SK-N-SH (cell line): ENCODE data around the gene RPL39L. TPM values are rescaled to one million over a fixed set of nuclear protein-coding genes. Genes with fewer than 3 reads are reported as not detected.
A peak's percentile ranks its signal among the peaks of the same experiment; 100 is the strongest.

Experiments
- CTCF ChIA-PET: fragments of 300-600, 350-600 bp; formaldehyde crosslinking; extraction: SDS; loops from one replicate; lab custom pipeline; 2021; lab: Yijun Ruan, JAX
- POLR2A ChIA-PET: fragments of 350-600 bp; sonication (Branson Sonifier 250); formaldehyde crosslinking; extraction: SDS; loops from one replicate; lab custom pipeline; 2020; ENCODE audit warnings: antibody characterized with exemption, inconsistent platforms; lab: Yijun Ruan, JAX
- DNase-seq: peaks from one replicate; pipeline ENCODE4 v3.0.0; 2012
- H2AFZ ChIP-seq: fragments of 200-600 bp; sonication (generic); 2 replicates; pipeline ENCODE4 v1.8.1; 2016; ENCODE audit warnings: antibody characterized with exemption, mild to moderate bottlenecking, low read depth
- H3F3A ChIP-seq: fragments of 200-600 bp; sonication (generic); replicated peaks from 2 replicates; pipeline ENCODE3; 2016; ENCODE audit warnings: antibody characterized with exemption, mild to moderate bottlenecking; ENCODE audit not compliant: insufficient read depth
- H3K27ac ChIP-seq, 2 experiments: fragments of 200-500 bp in 1 of 2; fragments of 200-600 bp in 1 of 2; sonication (Bioruptor generic) in 1 of 2; sonication (generic), shearing (Covaris generic) in 1 of 2; 2 replicates each; pipeline versions ENCODE4 v1.5.1 to v1.6.1; 2014 to 2016; ENCODE audit warnings: low read depth in 2 of 2, inconsistent platforms in 1 of 2, low read length in 1 of 2, mild to moderate bottlenecking in 1 of 2, mixed read lengths in 1 of 2
- H3K27me3 ChIP-seq: fragments of 200-600 bp; sonication (generic), shearing (Covaris generic); 2 replicates; pipeline ENCODE4 v1.6.1; 2016; ENCODE audit warnings: mixed run types; ENCODE audit not compliant: insufficient read depth
- H3K36me3 ChIP-seq, 2 experiments: fragments of 200-500 bp in 1 of 2; fragments of 200-600 bp in 1 of 2; sonication (Bioruptor generic) in 1 of 2; sonication (generic) in 1 of 2; replicated peaks in 1 of 2; 2 replicates each; pipeline versions ENCODE3 to v1.5.1; 2014 to 2016; ENCODE audit warnings: low read length in 1 of 2, mild to moderate bottlenecking in 1 of 2; ENCODE audit not compliant: insufficient read depth in 2 of 2, control insufficient read depth in 1 of 2
- H3K4me1 ChIP-seq, 2 experiments: fragments of 200-500 bp in 1 of 2; fragments of 200-600 bp in 1 of 2; sonication (Bioruptor generic) in 1 of 2; sonication (generic), shearing (Covaris generic) in 1 of 2; 2 replicates each; pipeline versions ENCODE4 v1.5.1 to v1.6.1; 2014 to 2016; ENCODE audit warnings: low read depth in 1 of 2, low read length in 1 of 2, mixed run types in 1 of 2; ENCODE audit not compliant: insufficient read depth in 2 of 2, control insufficient read depth in 1 of 2
- H3K4me2 ChIP-seq: fragments of 200-600 bp; sonication (generic), shearing (Covaris generic); 2 replicates; pipeline ENCODE4 v1.6.1; 2017; ENCODE audit warnings: mixed run types
- H3K4me3 ChIP-seq, 2 experiments: fragments of 200-500 bp in 1 of 2; fragments of 200-600 bp in 1 of 2; sonication (Bioruptor generic) in 1 of 2; sonication (generic), shearing (Covaris generic) in 1 of 2; 2 replicates each; pipeline versions ENCODE4 v1.5.1 to v1.8.1; 2014 to 2016; ENCODE audit warnings: low read depth in 2 of 2, inconsistent platforms in 1 of 2, low read length in 1 of 2, mild to moderate bottlenecking in 1 of 2, mixed read lengths in 1 of 2, moderate library complexity in 1 of 2
- H3K79me2 ChIP-seq: fragments of 200-600 bp; sonication (generic); 2 replicates; pipeline ENCODE4 v1.8.1; 2017; ENCODE audit warnings: mild to moderate bottlenecking; ENCODE audit not compliant: insufficient read depth
- H3K9ac ChIP-seq: fragments of 200-600 bp; sonication (generic); 2 replicates; pipeline ENCODE4 v1.6.1; 2017; ENCODE audit warnings: mixed run types
- H3K9me2 ChIP-seq: fragments of 200-600 bp; sonication (generic); 2 replicates; pipeline ENCODE4 v1.6.1; 2017; ENCODE audit warnings: mixed run types
- H3K9me3 ChIP-seq: fragments of 200-600 bp; sonication (generic); 2 replicates; pipeline ENCODE4 v1.6.1; 2017; ENCODE audit warnings: mixed run types, mild to moderate bottlenecking, moderate library complexity
- H4K20me1 ChIP-seq: fragments of 200-600 bp; sonication (generic); 2 replicates; pipeline ENCODE4 v1.6.1; 2017; ENCODE audit warnings: mild to moderate bottlenecking, mixed run types; ENCODE audit not compliant: insufficient read depth
- EZH2phosphoT487 ChIP-seq: fragments of 200-600 bp; sonication (generic); IDR thresholded peaks from 2 replicates; pipeline ENCODE4 v1.6.1; 2017; ENCODE audit warnings: low read depth, mixed run types, mild to moderate bottlenecking, antibody characterized with exemption, moderate library complexity, borderline replicate concordance
- FOXM1 ChIP-seq: IDR thresholded peaks from 2 replicates; pipeline ENCODE4 v1.4.0; 2012; ENCODE audit warnings: low read depth, mild to moderate bottlenecking
- GABPA ChIP-seq: IDR thresholded peaks from 2 replicates; pipeline ENCODE4 v1.4.0; 2012; ENCODE audit warnings: low read depth, mild to moderate bottlenecking
- SIN3A ChIP-seq: IDR thresholded peaks from 2 replicates; pipeline ENCODE4 v1.6.1; 2012; ENCODE audit warnings: low read depth, mild to moderate bottlenecking, low read length, moderate library complexity, borderline replicate concordance
- TAF1 ChIP-seq: IDR thresholded peaks from 2 replicates; pipeline ENCODE4 v1.6.1; 2012; ENCODE audit warnings: low read depth, mild to moderate bottlenecking, low read length, moderate library complexity, borderline replicate concordance
- USF1 ChIP-seq: IDR thresholded peaks from 2 replicates; pipeline ENCODE4 v1.4.0; 2012; ENCODE audit warnings: low read depth, borderline replicate concordance
- USF2 ChIP-seq: fragments of 150-350 bp; IDR thresholded peaks from 2 replicates; pipeline ENCODE4 v1.6.1; 2017; ENCODE audit warnings: antibody characterized with exemption, low read length, low read depth, borderline replicate concordance
- WGBS: methylation state at CpG from one replicate; pipeline ENCODE4 v1.1.6; 2017; ENCODE audit warnings: low lambda C conversion rate; 5-methylcytosine and 5-hydroxymethylcytosine counted together
- polyA plus RNA-seq, 3 experiments: library from polyadenylated mRNA; depleted of rRNA; stranded (reverse); fragments of >200 nt; gene quantifications; 2 replicates each; pipeline ENCODE4 v1.2.3, GENCODE V29; 2012

The RPL39L gene
- polyA plus RNA-seq, 1 of the 3 experiments (the other 2 are of a cell fraction), result 25.3 TPM

GRCh38 chr3:187131981-187132380 lies 7.3 kb downstream of the RPL39L start:
- Histone ChIP-seq H3K4me1 (no peaks in the 10 kb centered on the region), H3K79me2 (peaks cover 33% of the 10 kb centered on the region), H3K36me3 (peaks cover 3 to 4% of the 10 kb centered on the region in 2 experiments), H3K9me3 (no peaks in the 10 kb centered on the region), H3F3A (no peaks in the 10 kb centered on the region), H3K4me3 (no peak overlapping the region), H3K27me3 (no peaks in the 10 kb centered on the region), H3K9me2 (no peaks in the 10 kb centered on the region), H2AFZ (no peak overlapping the region), H3K4me2 (no peak overlapping the region), H4K20me1 (no peaks in the 10 kb centered on the region), H3K27ac (no peak overlapping the region), H3K9ac (no peak overlapping the region)
- TF ChIP-seq EZH2phosphoT487, result no peak
- no peak for TF ChIP-seq FOXM1
- TF ChIP-seq GABPA, result no peak
- no peak for TF ChIP-seq TAF1
- no peak for TF ChIP-seq USF2
- ChIA-PET CTCF (interaction anchor here (0.8 to 1.6 kb wide), 4 partner anchors 8 to 34 kb away, joined by 3 to 4 read pairs (median 4); partner anchors contain the start of gene RPL39L), POLR2A (no interaction called here)
- 100% methylated on average over 3 of the region's 3 CpGs for WGBS
- no peak for DNase-seq

GRCh38 chr3:187130346-187131066 lies 8.8 kb downstream of the RPL39L start:
- H3K4me3 ChIP-seq, result no peak overlapping the region
- no peaks in the 10 kb centered on the region for H3K27me3 ChIP-seq
- H2AFZ ChIP-seq, result no peak overlapping the region
- no peaks in the 10 kb centered on the region for H3F3A ChIP-seq
- peaks cover 36% of the 10 kb centered on the region for H3K79me2 ChIP-seq
- H3K4me1 ChIP-seq, result no peaks in the 10 kb centered on the region
- H3K27ac ChIP-seq, result peak overlapping the region in 1 of 2 experiments; percentile 34; a peak in 1 of 4 replicates
- 93% methylated on average over 5 of the region's 5 CpGs for WGBS
- H3K9me3 ChIP-seq, result no peaks in the 10 kb centered on the region
- H4K20me1 ChIP-seq, result no peaks in the 10 kb centered on the region
- ChIA-PET CTCF (no interaction called here), POLR2A (no interaction called here)
- H3K9me2 ChIP-seq, result no peaks in the 10 kb centered on the region
- H3K4me2 ChIP-seq, result no peak overlapping the region
- peaks cover 3 to 4% of the 10 kb centered on the region in 2 experiments for H3K36me3 ChIP-seq
- no peak overlapping the region for H3K9ac ChIP-seq
- TF ChIP-seq SIN3A (no peak), USF1 (peak; percentile 69; the same call in 1 of the 2 replicates)
- DNase-seq, result no peak
